ENCODE data around the gene EFCAB6. TPM values are rescaled to one million over a fixed set of nuclear protein-coding genes. Genes with fewer than 3 reads are reported as not detected.

The EFCAB6 gene
- total RNA-seq, 1 experiment from 2014 or later: not detected

GRCh38 chr22:43734370-43735150 lies 77.5 kb downstream of the EFCAB6 start:
- no TSS peak for BruUV-seq (replicated peaks)
- intact Hi-C loops (cut with micrococcal nuclease; ENCODE audit: unreplicated experiment): no loop called here
- CTCF ChIA-PET: no interaction called here
- no peak for TF ChIP-seq CTCF (IDR thresholded peaks at IDR 0.05; ENCODE audit: insufficient read depth in 1 of 2, low read depth in 1 of 2, low read length in 1 of 2, severe bottlenecking in 1 of 2, unreplicated experiment in 1 of 2)
- no peaks in the 10 kb centered on the region for H3K4me1 ChIP-seq
- H3K9me3 ChIP-seq: no peaks in the 10 kb centered on the region
- DNase-seq: no peak
- no peaks in the 10 kb centered on the region for H3K9me3 Mint-ChIP-seq (ENCODE audit: unreplicated experiment)
- no peaks in the 10 kb centered on the region for H3K36me3 Mint-ChIP-seq (ENCODE audit: insufficient read depth, unreplicated experiment)
- H3K36me3 ChIP-seq (ENCODE audit: control insufficient read depth, insufficient read depth, low read length): no peaks in the 10 kb centered on the region
- POLR2A ChIA-PET: no interaction called here
- H3K4me3 ChIP-seq (ENCODE audit: low read depth, low read length): no peak overlapping the region
- peaks cover 6% of the 10 kb centered on the region for H3K27me3 Mint-ChIP-seq (ENCODE audit: insufficient read depth, unreplicated experiment)
- no peak overlapping the region for H3K4me3 Mint-ChIP-seq (ENCODE audit: unreplicated experiment)
- H3K27ac Mint-ChIP-seq (ENCODE audit: unreplicated experiment): no peak overlapping the region
- H3K4me1 Mint-ChIP-seq (ENCODE audit: low read depth, unreplicated experiment): no peaks in the 10 kb centered on the region
- H3K27me3 ChIP-seq (replicated peaks; ENCODE audit: control insufficient read depth, insufficient read depth, low read length): no peaks in the 10 kb centered on the region; the same call in 1 of the 2 replicates

- no peaks in the 10 kb centered on the region for H3K27me3 ChIP-seq (replicated peaks; ENCODE audit: control insufficient read depth, insufficient read depth, low read length)
- CTCF ChIA-PET: no interaction called here
Measured at GRCh38 chr22:43733138-43733537, 79.0 kb downstream of the EFCAB6 start.

DNA sequence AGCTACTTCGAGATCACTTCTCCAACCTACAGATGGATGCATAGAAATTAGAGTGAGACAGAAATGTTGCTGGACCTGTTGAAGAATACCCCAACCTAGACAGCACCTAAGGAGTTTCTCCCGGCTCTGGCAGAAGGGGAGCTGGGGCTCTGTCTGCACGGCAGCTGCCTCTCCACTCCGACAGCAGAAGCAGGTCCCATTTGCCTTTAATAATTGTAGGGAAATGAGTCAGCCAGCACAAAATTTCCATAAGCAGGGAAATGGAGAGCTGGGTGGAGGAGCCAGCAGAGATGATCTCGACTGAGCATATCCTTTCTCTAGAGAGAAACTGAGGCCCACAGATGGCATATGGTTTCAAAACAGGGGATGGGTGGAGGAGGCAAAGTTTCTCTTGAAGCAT lies 80.1 kb downstream of the EFCAB6 start:
- no peaks in the 10 kb centered on the region for H3K9me3 Mint-ChIP-seq (ENCODE audit: unreplicated experiment)
- ChIA-PET POLR2A (no interaction called here), CTCF (no interaction called here)
- BruUV-seq (replicated peaks): no TSS peak
- no peaks in the 10 kb centered on the region for H3K27me3 ChIP-seq (replicated peaks; ENCODE audit: control insufficient read depth, insufficient read depth, low read length)
- H3K4me3 Mint-ChIP-seq (ENCODE audit: unreplicated experiment): no peak overlapping the region
- H3K4me3 ChIP-seq (ENCODE audit: low read depth, low read length): no peak overlapping the region
- H3K36me3 Mint-ChIP-seq (ENCODE audit: insufficient read depth, unreplicated experiment): no peaks in the 10 kb centered on the region
- no peaks in the 10 kb centered on the region for H3K9me3 ChIP-seq
- H3K4me1 Mint-ChIP-seq (ENCODE audit: low read depth, unreplicated experiment): no peaks in the 10 kb centered on the region
- no peak for DNase-seq
- no peak for TF ChIP-seq CTCF (IDR thresholded peaks at IDR 0.05; ENCODE audit: insufficient read depth in 1 of 2, low read depth in 1 of 2, low read length in 1 of 2, severe bottlenecking in 1 of 2, unreplicated experiment in 1 of 2)
- intact Hi-C loops (cut with micrococcal nuclease; ENCODE audit: unreplicated experiment): no loop called here
- no peak overlapping the region for H3K27ac Mint-ChIP-seq (ENCODE audit: unreplicated experiment)
- H3K4me1 ChIP-seq: no peaks in the 10 kb centered on the region
- no peaks in the 10 kb centered on the region for H3K36me3 ChIP-seq (ENCODE audit: control insufficient read depth, insufficient read depth, low read length)
- H3K27me3 Mint-ChIP-seq (ENCODE audit: insufficient read depth, unreplicated experiment): peaks cover 6% of the 10 kb centered on the region

More at GRCh38 chr22:43733138-43733537, 79.0 kb downstream of the EFCAB6 start:
- no peaks in the 10 kb centered on the region for H3K9me3 Mint-ChIP-seq (ENCODE audit: unreplicated experiment)
- no peak for DNase-seq
- H3K27ac Mint-ChIP-seq (ENCODE audit: unreplicated experiment): no peak overlapping the region
- Histone ChIP-seq H3K36me3 (ENCODE audit: control insufficient read depth, insufficient read depth, low read length) (no peaks in the 10 kb centered on the region), H3K4me1 (no peaks in the 10 kb centered on the region), H3K4me3 (ENCODE audit: low read depth, low read length) (no peak overlapping the region), H3K9me3 (no peaks in the 10 kb centered on the region)
- H3K27me3 Mint-ChIP-seq (ENCODE audit: insufficient read depth, unreplicated experiment): peaks cover 6% of the 10 kb centered on the region
- no peaks in the 10 kb centered on the region for H3K36me3 Mint-ChIP-seq (ENCODE audit: insufficient read depth, unreplicated experiment)
- H3K4me1 Mint-ChIP-seq (ENCODE audit: low read depth, unreplicated experiment): no peaks in the 10 kb centered on the region
- no TSS peak for BruUV-seq (replicated peaks)
- intact Hi-C loops (cut with micrococcal nuclease; ENCODE audit: unreplicated experiment): no loop called here
- POLR2A ChIA-PET: no interaction called here
- TF ChIP-seq CTCF (IDR thresholded peaks at IDR 0.05; ENCODE audit: insufficient read depth in 1 of 2, low read depth in 1 of 2, low read length in 1 of 2, severe bottlenecking in 1 of 2, unreplicated experiment in 1 of 2): no peak
- H3K4me3 Mint-ChIP-seq (ENCODE audit: unreplicated experiment): no peak overlapping the region

Measured in Caco-2 (cell line).